RWPE2 (cell line): ENCODE measurements around the gene CCDC141.

Experiments used
- ATAC-seq: fragments of 200-7000 bp; cut with Tn5 transposase; 3 replicates; pipeline ENCODE4 v1.9.1; 2021; ENCODE audit warnings: low read depth
- DNase-seq: peaks from one replicate; pipeline ENCODE4 v3.0.0-alpha.2; 2020; ENCODE audit warnings: low spot score
- H3K27ac ChIP-seq: fragments of 450-650 bp; 2 replicates; pipeline ENCODE4 v1.5.1; 2017; ENCODE audit warnings: mild to moderate bottlenecking; ENCODE audit not compliant: poor library complexity, severe bottlenecking
- H3K27me3 ChIP-seq: fragments of 250-450 bp; sonication (Bioruptor Pico); 2 replicates; pipeline ENCODE4 v1.5.1; 2021; ENCODE audit warnings: mild to moderate bottlenecking, moderate library complexity; ENCODE audit not compliant: insufficient read depth, poor library complexity, severe bottlenecking
- H3K36me3 ChIP-seq: fragments of 250-450 bp; sonication (Bioruptor Pico); 2 replicates; pipeline ENCODE4 v1.5.1; 2020; ENCODE audit warnings: low read depth, mild to moderate bottlenecking, moderate library complexity
- H3K4me1 ChIP-seq: fragments of 250-450 bp; sonication (Bioruptor Pico); 2 replicates; pipeline ENCODE4 v1.5.1; 2021; ENCODE audit warnings: mild to moderate bottlenecking, moderate library complexity; ENCODE audit not compliant: insufficient read depth, poor library complexity, severe bottlenecking
- H3K4me3 ChIP-seq: fragments of 250-450 bp; sonication (Bioruptor Pico); 2 replicates; pipeline ENCODE4 v1.5.1; 2021; ENCODE audit warnings: mild to moderate bottlenecking, moderate library complexity; ENCODE audit not compliant: severe bottlenecking
- H3K9me3 ChIP-seq: fragments of 250-450 bp; sonication (Bioruptor Pico); 2 replicates; pipeline ENCODE4 v1.5.1; 2021; ENCODE audit warnings: mild to moderate bottlenecking, moderate library complexity; ENCODE audit not compliant: severe bottlenecking
- TF ChIP-seq, protein P1 (sequence below): fragments of 450-650 bp; IDR thresholded peaks from one replicate; pipeline ENCODE4 v1.5.1; 2017; ENCODE audit warnings: mild to moderate bottlenecking, moderate library complexity; ENCODE audit not compliant: poor library complexity, severe bottlenecking

The CCDC141 gene

DNA sequence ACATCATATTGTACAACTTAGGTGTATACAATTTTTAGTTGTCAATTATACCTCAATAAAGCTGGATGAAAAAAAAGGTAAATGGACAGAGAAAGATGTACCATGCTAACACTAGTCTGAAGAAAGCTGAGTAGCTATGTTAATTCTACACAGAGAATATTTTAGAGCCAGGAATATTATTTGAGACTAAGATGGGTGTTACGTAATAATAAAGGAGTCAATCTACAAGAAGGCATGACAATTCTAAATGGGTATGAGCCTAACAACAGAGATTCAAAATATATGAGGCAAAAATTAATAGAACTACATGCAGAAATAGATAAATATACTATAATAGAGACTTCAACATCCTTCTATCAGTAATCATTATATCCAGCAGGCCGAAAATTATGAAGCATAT is 69.1 kb downstream of the CCDC141 start:
- no peak for ATAC-seq
- Histone ChIP-seq H3K27ac (no peak overlapping the region), H3K27me3 (no peaks in the 10 kb centered on the region), H3K4me1 (no peaks in the 10 kb centered on the region), H3K9me3 (no peaks in the 10 kb centered on the region), H3K4me3 (no peak overlapping the region), H3K36me3 (no peaks in the 10 kb centered on the region)
- TF ChIP-seq, protein P1, sequence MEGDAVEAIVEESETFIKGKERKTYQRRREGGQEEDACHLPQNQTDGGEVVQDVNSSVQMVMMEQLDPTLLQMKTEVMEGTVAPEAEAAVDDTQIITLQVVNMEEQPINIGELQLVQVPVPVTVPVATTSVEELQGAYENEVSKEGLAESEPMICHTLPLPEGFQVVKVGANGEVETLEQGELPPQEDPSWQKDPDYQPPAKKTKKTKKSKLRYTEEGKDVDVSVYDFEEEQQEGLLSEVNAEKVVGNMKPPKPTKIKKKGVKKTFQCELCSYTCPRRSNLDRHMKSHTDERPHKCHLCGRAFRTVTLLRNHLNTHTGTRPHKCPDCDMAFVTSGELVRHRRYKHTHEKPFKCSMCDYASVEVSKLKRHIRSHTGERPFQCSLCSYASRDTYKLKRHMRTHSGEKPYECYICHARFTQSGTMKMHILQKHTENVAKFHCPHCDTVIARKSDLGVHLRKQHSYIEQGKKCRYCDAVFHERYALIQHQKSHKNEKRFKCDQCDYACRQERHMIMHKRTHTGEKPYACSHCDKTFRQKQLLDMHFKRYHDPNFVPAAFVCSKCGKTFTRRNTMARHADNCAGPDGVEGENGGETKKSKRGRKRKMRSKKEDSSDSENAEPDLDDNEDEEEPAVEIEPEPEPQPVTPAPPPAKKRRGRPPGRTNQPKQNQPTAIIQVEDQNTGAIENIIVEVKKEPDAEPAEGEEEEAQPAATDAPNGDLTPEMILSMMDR = no peak
- DNase-seq = no peak

DNA sequence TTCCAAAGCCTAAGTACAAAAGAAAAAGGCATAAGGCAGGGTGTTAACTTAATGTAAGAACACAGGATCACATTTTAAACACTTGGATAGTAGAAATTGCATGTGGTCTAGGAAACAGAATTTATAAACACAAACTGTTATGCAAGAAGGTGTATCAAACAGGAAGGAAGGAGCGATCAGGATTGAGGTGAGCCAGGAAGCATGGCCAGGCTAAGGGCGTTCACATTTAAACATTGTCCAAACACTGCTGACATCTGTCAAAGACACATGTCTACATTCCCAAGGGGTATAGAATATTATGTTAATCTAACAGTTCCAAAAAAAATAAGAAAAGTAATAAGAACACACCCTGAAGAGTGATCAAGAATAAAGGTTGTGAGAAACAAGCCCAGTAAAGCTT is 71.3 kb downstream of the CCDC141 start:
- H3K9me3 ChIP-seq = no peaks in the 10 kb centered on the region
- DNase-seq = no peak
- H3K36me3 ChIP-seq = no peaks in the 10 kb centered on the region
- no peak overlapping the region for H3K4me3 ChIP-seq
- H3K27ac ChIP-seq = no peak overlapping the region
- H3K4me1 ChIP-seq = no peaks in the 10 kb centered on the region
- TF ChIP-seq, protein P1 = no peak
- H3K27me3 ChIP-seq = no peaks in the 10 kb centered on the region
- no peak for ATAC-seq

DNA sequence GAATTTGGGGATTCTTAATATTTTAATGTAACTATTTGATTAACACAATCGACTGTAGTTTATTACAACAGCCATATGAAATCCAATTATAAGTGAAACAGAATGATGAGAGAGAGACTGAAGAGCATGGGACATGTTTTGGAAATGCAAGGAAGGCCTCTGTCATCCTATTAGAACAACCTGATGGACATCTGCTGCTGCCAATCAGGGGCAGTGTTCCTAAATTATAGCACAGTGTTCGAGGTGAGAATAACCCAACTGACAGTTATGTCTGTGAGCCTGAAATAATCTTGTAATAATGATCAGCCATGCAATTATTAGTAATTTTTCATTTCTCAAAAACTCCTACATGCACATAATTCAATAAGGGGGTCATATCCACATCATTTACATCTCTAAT is 73.6 kb downstream of the CCDC141 start:
- H3K4me3 ChIP-seq = no peak overlapping the region
- no peaks in the 10 kb centered on the region for H3K36me3 ChIP-seq
- no peaks in the 10 kb centered on the region for H3K9me3 ChIP-seq
- H3K4me1 ChIP-seq = no peaks in the 10 kb centered on the region
- H3K27me3 ChIP-seq = no peaks in the 10 kb centered on the region
- DNase-seq = no peak
- no peak overlapping the region for H3K27ac ChIP-seq
- TF ChIP-seq, protein P1 = no peak
- no peak for ATAC-seq

DNA sequence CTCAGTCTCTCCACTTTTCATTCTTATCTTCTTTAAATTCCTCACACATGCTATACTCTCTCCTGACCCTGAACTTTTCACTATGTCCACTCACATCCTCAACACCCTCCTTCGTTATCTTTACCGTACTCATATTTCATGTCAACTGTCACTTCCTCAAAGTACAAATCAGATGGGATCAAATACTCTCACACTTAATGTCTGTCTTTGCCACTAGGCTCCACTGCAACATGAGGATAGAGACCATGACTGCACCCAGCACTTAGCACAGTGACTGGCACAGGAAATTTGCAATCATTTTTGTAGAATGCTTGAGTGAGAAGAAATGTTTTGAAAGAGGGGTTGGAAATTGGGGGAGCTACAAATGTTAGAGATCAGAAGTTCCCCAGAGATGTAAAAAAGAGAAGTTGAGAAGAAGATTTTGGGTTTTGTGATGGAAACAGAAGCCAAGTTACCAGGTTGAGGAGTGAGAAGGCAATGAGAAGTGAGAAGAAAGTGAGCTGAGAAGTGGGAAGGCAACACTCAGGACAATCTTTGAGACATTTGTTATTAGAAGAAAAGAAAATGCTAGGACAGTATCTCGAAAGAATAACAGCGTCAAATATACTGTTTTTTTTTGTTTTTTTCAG is 87.0 kb downstream of the CCDC141 start:
- H3K4me1 ChIP-seq = no peaks in the 10 kb centered on the region
- no peaks in the 10 kb centered on the region for H3K36me3 ChIP-seq
- TF ChIP-seq, protein P1 = no peak
- H3K9me3 ChIP-seq = no peaks in the 10 kb centered on the region
- no peaks in the 10 kb centered on the region for H3K27me3 ChIP-seq
- ATAC-seq = no peak
- DNase-seq = no peak
- H3K4me3 ChIP-seq = no peak overlapping the region
- no peak overlapping the region for H3K27ac ChIP-seq

DNA sequence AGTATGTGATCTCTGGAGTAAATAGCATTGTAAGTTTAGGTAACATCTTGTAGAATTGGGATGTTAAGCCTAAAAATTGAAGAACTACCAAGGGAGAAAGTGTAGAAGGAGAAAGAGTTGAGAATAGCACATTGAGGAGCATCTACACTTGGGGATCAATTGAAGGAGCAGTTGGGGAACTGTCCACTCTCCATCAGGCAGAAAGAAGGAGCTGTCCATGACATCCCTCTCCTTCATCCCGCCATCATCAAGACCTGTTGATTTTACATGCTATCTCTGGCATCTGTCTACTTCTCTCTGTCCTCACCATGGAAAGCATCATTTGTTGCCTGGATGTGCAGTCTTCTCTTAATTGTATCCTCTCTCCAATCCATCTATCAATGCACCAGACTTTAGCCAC is 87.8 kb downstream of the CCDC141 start:
- no peaks in the 10 kb centered on the region for H3K9me3 ChIP-seq
- no peak overlapping the region for H3K4me3 ChIP-seq
- DNase-seq = no peak
- no peak for ATAC-seq
- no peak overlapping the region for H3K27ac ChIP-seq
- TF ChIP-seq, protein P1 = no peak
- no peaks in the 10 kb centered on the region for H3K27me3 ChIP-seq
- H3K36me3 ChIP-seq = no peaks in the 10 kb centered on the region
- H3K4me1 ChIP-seq = no peaks in the 10 kb centered on the region
